ENCODE results near the gene DRD2.

- TF ChIP-seq CTCF (conservative IDR thresholded peaks at IDR 0.05) = no peak
- no peak for TF ChIP-seq ZFX (IDR thresholded peaks at IDR 0.05)
Observed at GRCh38 chr11:113386866-113387265, 88.3 kb downstream of the DRD2 start.
